Astrocyte (in vitro differentiated cells and primary cell): Measurements from ENCODE around the gene MYL12A.

Experiments
- EZH2 ChIP-seq: IDR thresholded peaks from 2 replicates; pipeline ENCODE4 v1.6.1; 2012; ENCODE audit warnings: mild to moderate bottlenecking, low read length, inconsistent platforms; ENCODE audit not compliant: insufficient read depth
- TF ChIP-seq, protein P1 (sequence below): IDR thresholded peaks from 2 replicates; pipeline ENCODE4 v1.5.1; 2011; ENCODE audit warnings: low read depth, mild to moderate bottlenecking, inconsistent platforms, low read length, moderate library complexity; ENCODE audit not compliant: insufficient read depth

GRCh38 chr18:3248062-3248657, 559 bp downstream of the MYL12A start:
- TF ChIP-seq, protein P1, sequence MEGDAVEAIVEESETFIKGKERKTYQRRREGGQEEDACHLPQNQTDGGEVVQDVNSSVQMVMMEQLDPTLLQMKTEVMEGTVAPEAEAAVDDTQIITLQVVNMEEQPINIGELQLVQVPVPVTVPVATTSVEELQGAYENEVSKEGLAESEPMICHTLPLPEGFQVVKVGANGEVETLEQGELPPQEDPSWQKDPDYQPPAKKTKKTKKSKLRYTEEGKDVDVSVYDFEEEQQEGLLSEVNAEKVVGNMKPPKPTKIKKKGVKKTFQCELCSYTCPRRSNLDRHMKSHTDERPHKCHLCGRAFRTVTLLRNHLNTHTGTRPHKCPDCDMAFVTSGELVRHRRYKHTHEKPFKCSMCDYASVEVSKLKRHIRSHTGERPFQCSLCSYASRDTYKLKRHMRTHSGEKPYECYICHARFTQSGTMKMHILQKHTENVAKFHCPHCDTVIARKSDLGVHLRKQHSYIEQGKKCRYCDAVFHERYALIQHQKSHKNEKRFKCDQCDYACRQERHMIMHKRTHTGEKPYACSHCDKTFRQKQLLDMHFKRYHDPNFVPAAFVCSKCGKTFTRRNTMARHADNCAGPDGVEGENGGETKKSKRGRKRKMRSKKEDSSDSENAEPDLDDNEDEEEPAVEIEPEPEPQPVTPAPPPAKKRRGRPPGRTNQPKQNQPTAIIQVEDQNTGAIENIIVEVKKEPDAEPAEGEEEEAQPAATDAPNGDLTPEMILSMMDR: no peak
- TF ChIP-seq EZH2: no peak
